ENCODE measurements around the gene CYB5R3. TPM values are rescaled to one million over a fixed set of nuclear protein-coding genes. Genes with fewer than 3 reads are reported as not detected.

Gene CYB5R3
- total RNA-seq, 1 donor from 2014 or later = 181 TPM

DNA sequence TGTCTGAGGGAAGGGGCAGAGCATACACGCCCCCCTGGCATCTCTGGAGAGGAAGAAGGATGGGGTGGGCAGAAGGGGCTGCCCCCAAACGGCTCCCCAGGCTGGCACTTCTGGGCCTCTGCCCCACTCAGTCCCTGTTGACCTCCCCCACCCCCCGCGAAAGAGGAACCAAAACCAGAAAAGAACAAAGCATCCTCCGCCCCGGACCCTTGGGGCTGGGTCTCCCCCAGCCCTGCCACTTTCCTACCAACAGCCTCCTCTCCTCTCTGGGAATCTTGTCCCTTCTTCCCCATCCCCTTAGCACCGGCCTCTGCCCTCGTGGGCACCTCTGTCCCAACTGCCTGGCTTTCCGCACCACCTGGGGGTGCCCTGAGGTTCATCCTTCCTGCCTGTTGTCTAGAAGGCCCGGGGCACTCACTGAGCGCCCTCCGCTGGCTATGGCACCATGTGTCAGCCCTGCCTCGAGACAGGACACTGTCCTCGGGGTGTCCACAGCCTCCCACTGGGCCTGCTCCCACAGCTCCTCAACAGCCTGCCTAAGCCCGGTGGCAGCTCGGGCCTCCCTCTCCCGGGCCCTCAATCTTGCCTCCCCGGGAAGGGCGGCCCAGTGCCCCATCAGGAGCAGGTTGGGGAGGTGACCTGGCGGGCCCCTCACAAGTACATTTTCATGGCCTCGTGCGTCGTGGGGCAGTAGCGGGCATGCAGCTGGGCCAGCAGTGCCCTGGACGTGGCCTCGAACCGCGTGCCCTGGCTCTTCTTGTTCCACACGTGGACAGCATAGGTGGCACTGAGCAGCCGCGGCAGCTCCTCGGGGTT, 43.3 kb upstream of the CYB5R3 start:
- no peaks in the 10 kb centered on the region for H3K36me3 Mint-ChIP-seq (ENCODE audit: low read depth, unreplicated experiment)

DNA sequence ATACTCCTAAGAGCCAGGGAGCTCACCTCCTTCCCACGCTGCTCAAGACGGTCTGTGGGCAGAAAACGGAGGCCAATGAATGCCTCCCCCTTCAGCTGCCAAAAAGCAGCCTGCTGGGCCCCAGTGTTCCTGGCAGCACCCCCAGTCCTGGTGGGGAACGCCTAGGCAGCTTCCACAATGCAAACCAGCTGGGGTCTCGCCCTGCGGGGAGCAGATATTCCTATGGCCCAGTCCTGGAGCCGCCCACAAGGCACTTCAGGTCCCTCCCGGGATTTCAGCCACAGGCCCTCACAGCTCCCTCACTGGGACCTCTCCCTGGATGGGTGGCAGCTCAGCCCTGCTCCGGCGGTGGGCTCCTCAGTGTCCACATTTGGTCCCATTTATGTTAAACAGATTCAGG, 42.2 kb upstream of the CYB5R3 start:
- FAIRE-seq = no peak
- Mint-ChIP-seq H3K4me3 (ENCODE audit: unreplicated experiment) (no peak overlapping the region), H3K27me3 (ENCODE audit: low read depth, unreplicated experiment) (peaks cover 4% of the 10 kb centered on the region), H3K4me1 (ENCODE audit: low read depth, unreplicated experiment) (peaks cover 6% of the 10 kb centered on the region), H3K27ac (ENCODE audit: unreplicated experiment) (no peak overlapping the region), H3K9me3 (ENCODE audit: unreplicated experiment) (no peaks in the 10 kb centered on the region), H3K36me3 (ENCODE audit: low read depth, unreplicated experiment) (no peaks in the 10 kb centered on the region)
- Histone ChIP-seq H4K20me1 (ENCODE audit: insufficient read depth, low read length) (no peaks in the 10 kb centered on the region), H3K9ac (ENCODE audit: low read length) (no peak overlapping the region), H3K27me3 (ENCODE audit: insufficient read depth, low read length) (no peaks in the 10 kb centered on the region), H3K4me3 (ENCODE audit: insufficient read depth, low read depth, low read length) (no peak overlapping the region), H3K4me1 (ENCODE audit: insufficient read depth, low read length) (peaks cover 10% of the 10 kb centered on the region), H3K79me2 (ENCODE audit: insufficient read depth, low read length) (no peaks in the 10 kb centered on the region), H3K36me3 (ENCODE audit: insufficient read depth, low read length) (no peaks in the 10 kb centered on the region), H3K27ac (ENCODE audit: low read depth, low read length) (no peak overlapping the region), H3K9me3 (ENCODE audit: insufficient read depth, low read depth, low read length) (no peaks in the 10 kb centered on the region), H3K4me2 (ENCODE audit: low read length) (no peak overlapping the region), H2AFZ (ENCODE audit: low read depth, low read length) (no peak overlapping the region)
- no peak for TF ChIP-seq EZH2 (IDR thresholded peaks at IDR 0.05; ENCODE audit: insufficient read depth, low read length)
- TF ChIP-seq, protein P1, sequence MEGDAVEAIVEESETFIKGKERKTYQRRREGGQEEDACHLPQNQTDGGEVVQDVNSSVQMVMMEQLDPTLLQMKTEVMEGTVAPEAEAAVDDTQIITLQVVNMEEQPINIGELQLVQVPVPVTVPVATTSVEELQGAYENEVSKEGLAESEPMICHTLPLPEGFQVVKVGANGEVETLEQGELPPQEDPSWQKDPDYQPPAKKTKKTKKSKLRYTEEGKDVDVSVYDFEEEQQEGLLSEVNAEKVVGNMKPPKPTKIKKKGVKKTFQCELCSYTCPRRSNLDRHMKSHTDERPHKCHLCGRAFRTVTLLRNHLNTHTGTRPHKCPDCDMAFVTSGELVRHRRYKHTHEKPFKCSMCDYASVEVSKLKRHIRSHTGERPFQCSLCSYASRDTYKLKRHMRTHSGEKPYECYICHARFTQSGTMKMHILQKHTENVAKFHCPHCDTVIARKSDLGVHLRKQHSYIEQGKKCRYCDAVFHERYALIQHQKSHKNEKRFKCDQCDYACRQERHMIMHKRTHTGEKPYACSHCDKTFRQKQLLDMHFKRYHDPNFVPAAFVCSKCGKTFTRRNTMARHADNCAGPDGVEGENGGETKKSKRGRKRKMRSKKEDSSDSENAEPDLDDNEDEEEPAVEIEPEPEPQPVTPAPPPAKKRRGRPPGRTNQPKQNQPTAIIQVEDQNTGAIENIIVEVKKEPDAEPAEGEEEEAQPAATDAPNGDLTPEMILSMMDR (IDR thresholded peaks at IDR 0.05; ENCODE audit: insufficient read depth, low read depth, low read length) = no peak
- no peak for DNase-seq (ENCODE audit: low read depth)

More for the DNA sequence above, 43.3 kb upstream of the CYB5R3 start:
- no peaks in the 10 kb centered on the region for H3K9me3 Mint-ChIP-seq (ENCODE audit: unreplicated experiment)
- Histone ChIP-seq H4K20me1 (ENCODE audit: insufficient read depth, low read length) (no peaks in the 10 kb centered on the region), H3K4me3 (ENCODE audit: insufficient read depth, low read depth, low read length) (no peak overlapping the region), H2AFZ (ENCODE audit: low read depth, low read length) (no peak overlapping the region), H3K36me3 (ENCODE audit: insufficient read depth, low read length) (no peaks in the 10 kb centered on the region), H3K9ac (ENCODE audit: low read length) (no peak overlapping the region), H3K4me2 (ENCODE audit: low read length) (no peak overlapping the region), H3K27ac (ENCODE audit: low read depth, low read length) (no peak overlapping the region), H3K9me3 (ENCODE audit: insufficient read depth, low read depth, low read length) (no peaks in the 10 kb centered on the region), H3K27me3 (ENCODE audit: insufficient read depth, low read length) (no peaks in the 10 kb centered on the region), H3K4me1 (ENCODE audit: insufficient read depth, low read length) (peaks cover 16% of the 10 kb centered on the region), H3K79me2 (ENCODE audit: insufficient read depth, low read length) (no peaks in the 10 kb centered on the region)
- H3K4me3 Mint-ChIP-seq (ENCODE audit: unreplicated experiment) = no peak overlapping the region
- H3K4me1 Mint-ChIP-seq (ENCODE audit: low read depth, unreplicated experiment) = peaks cover 6% of the 10 kb centered on the region
- DNase-seq (ENCODE audit: low read depth) (no peak), FAIRE-seq (no peak)
- no peak for TF ChIP-seq EZH2 (IDR thresholded peaks at IDR 0.05; ENCODE audit: insufficient read depth, low read length)
- TF ChIP-seq, protein P1 (IDR thresholded peaks at IDR 0.05; ENCODE audit: insufficient read depth, low read depth, low read length) = no peak
- no peak overlapping the region for H3K27ac Mint-ChIP-seq (ENCODE audit: unreplicated experiment)
- H3K27me3 Mint-ChIP-seq (ENCODE audit: low read depth, unreplicated experiment) = no peaks in the 10 kb centered on the region

Data from astrocyte (in vitro differentiated cells and primary cell).